ENCODE measurements around the gene GPD1. TPM values are rescaled to one million over a fixed set of nuclear protein-coding genes. Genes with fewer than 3 reads are reported as not detected.

Gene GPD1
- total RNA-seq, 6 experiments from 2014 or later, result 43.6 to 210 (median 110) TPM

DNA sequence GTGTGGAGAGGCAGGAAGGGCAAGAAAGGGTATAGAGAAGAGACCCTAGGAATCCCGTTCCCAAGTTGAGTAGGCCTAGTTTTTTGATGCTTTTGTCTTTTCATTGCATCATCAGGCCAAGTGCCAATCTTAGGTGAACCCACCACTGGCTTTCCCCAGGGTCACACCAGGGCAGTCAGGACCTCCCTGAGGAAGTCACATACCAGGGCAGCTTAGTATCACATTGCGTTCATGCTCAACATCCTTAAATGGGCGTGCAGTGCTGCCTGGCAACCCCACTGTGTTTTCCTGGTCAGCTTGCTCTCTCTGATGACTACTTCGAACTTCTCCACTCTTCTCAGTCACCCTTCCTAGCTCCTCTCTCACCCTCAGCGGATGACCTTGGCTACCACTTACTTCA, 37.4 kb upstream of the GPD1 start:
- H3K36me3 ChIP-seq, result no peaks in the 10 kb centered on the region
- ATAC-seq (peak; percentile 9 to 45 (median 28)), DNase-seq (peak in 1 of 3 donors; percentile 31)
- intact Hi-C loops (cut with DNase I), result loop anchor here in 1 of 2 donors (10.0 kb wide), 1 partner anchor 192 kb away; no protein-coding TSS in a partner anchor
- TF ChIP-seq POLR2A (IDR thresholded peaks at IDR 0.05) (no peak), CTCF (IDR thresholded peaks at IDR 0.05) (no peak)
- no peaks in the 10 kb centered on the region for H3K9me3 ChIP-seq
- WGBS (ENCODE audit: insufficient coverage, low coverage, low lambda C conversion rate, missing lambda C conversion rate), result 42% methylated on average over 5 of the region's 5 CpGs
- H3K4me1 ChIP-seq, result no peaks in the 10 kb centered on the region
- H3K27ac ChIP-seq, result no peak overlapping the region
- H3K27me3 ChIP-seq, result no peaks in the 10 kb centered on the region
- no peak overlapping the region for H3K4me3 ChIP-seq

GRCh38 chr12:50069069-50069468, 34.7 kb upstream of the GPD1 start:
- 87% methylated on average over 5 of the region's 5 CpGs for WGBS (ENCODE audit: insufficient coverage, low coverage, low lambda C conversion rate, missing lambda C conversion rate)
- no peak for ATAC-seq
- H3K27me3 ChIP-seq, result no peaks in the 10 kb centered on the region
- TF ChIP-seq CTCF (IDR thresholded peaks at IDR 0.05), result no peak
- no peak for TF ChIP-seq POLR2A (IDR thresholded peaks at IDR 0.05)
- H3K4me1 ChIP-seq, result no peaks in the 10 kb centered on the region
- no peak overlapping the region for H3K27ac ChIP-seq
- H3K9me3 ChIP-seq, result no peaks in the 10 kb centered on the region
- intact Hi-C loops (cut with DNase I), result loop anchor here in 1 of 2 donors (10.0 kb wide), 1 partner anchor 194 kb away; no protein-coding TSS in a partner anchor
- H3K4me3 ChIP-seq, result no peak overlapping the region
- no peaks in the 10 kb centered on the region for H3K36me3 ChIP-seq
- peak in 1 of 3 donors; percentile 13 for DNase-seq

DNA sequence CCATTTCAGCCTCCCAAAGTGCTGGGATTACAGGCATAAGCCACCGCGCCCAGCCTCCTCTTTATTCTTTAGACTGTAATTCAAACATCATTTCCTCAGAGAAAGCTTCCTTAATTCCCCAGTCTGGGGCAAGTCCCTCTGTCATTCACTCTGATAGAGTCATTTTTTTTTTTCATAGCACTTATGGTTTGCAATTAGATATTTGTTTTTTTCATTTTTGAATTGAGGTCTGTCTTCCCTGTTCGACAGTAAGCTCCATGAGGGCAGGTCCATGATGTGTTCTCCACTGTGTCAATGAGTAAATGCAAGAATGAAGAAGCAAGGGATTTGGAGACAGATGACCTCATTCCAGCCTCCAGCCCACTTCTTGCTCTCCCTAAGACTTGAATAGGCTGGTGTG, 34.3 kb upstream of the GPD1 start:
- Histone ChIP-seq H3K36me3 (no peaks in the 10 kb centered on the region), H3K9me3 (no peaks in the 10 kb centered on the region), H3K27me3 (no peaks in the 10 kb centered on the region), H3K4me1 (no peaks in the 10 kb centered on the region), H3K27ac (no peak overlapping the region), H3K4me3 (no peak overlapping the region)
- WGBS (ENCODE audit: insufficient coverage, low coverage, low lambda C conversion rate, missing lambda C conversion rate), result 83% methylated on average over 3 of the region's 3 CpGs
- no peak for ATAC-seq
- DNase-seq, result no peak
- intact Hi-C loops (cut with DNase I), result loop anchor here in 1 of 2 donors (10.0 kb wide), 1 partner anchor 195 kb away; no protein-coding TSS in a partner anchor
- no peak for TF ChIP-seq POLR2A (IDR thresholded peaks at IDR 0.05)
- TF ChIP-seq CTCF (IDR thresholded peaks at IDR 0.05), result no peak

DNA sequence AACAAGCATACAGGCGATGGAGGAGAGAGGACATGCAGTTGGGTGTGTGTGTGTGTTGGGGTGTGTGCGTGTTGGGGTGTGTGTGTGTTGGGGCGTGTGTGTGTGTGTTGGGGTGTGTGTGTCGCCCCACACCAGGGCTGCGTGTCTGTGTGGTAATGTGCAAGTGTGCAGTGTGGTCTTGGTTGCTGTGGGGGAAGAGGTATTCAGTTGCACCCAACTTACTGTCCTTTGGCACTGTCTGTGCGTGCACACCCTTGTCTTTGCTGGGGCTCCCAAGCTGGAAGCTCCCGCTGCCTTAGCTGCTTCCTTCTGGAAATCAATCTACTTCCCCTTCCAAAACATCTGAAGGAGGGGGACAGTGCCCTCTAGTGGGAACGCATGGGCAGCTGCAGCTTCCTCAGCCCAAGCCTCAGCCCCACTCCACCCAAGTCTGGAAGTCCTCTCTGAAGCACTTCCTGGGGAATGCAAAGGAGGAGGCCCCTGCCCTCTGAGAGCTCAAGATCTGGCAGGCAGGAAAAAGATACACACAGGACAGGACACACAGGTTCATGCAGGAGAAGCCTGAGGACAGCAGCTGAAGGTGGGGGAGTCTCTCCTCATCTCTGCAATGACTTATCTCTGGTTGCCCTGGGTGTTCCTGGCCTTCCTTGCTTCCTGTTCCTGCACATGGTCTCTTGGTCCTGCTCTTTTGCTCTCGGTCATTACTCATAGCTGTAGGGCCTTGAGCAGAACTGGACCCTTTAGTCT, 33.3 kb upstream of the GPD1 start:
- no peak overlapping the region for H3K27ac ChIP-seq
- DNase-seq, result peak; percentile 70 to 81 (median 74)
- 12% methylated on average over 5 of the region's 9 CpGs for WGBS (ENCODE audit: insufficient coverage, low coverage, low lambda C conversion rate, missing lambda C conversion rate)
- no peak overlapping the region for H3K4me3 ChIP-seq
- TF ChIP-seq POLR2A (IDR thresholded peaks at IDR 0.05), result no peak
- peak in 3 of 4 donors; percentile 86 to 96 (median 94) for TF ChIP-seq CTCF (IDR thresholded peaks at IDR 0.05)
- no peaks in the 10 kb centered on the region for H3K36me3 ChIP-seq
- peaks cover 0 to 2% (median 0%) of the 10 kb centered on the region in 4 donors for H3K4me1 ChIP-seq
- H3K9me3 ChIP-seq, result no peaks in the 10 kb centered on the region
- no peaks in the 10 kb centered on the region for H3K27me3 ChIP-seq
- intact Hi-C loops (cut with DNase I), result loop anchor here (5.0 to 10.0 kb wide), 3 partner anchors 98 to 104 kb away; partner anchors contain the start of gene AQP6 (in 1 of the 2)
- peak; percentile 72 to 78 (median 74) for ATAC-seq

All from right lobe of liver (tissue), 6 donors.